ENCODE results near the gene BAAT. TPM values are rescaled to one million over a fixed set of nuclear protein-coding genes. Genes with fewer than 3 reads are reported as not detected.
"Not testable (repeated sequence)": the region's sequence is repeated elsewhere in the genome, so short reads cannot be mapped to it uniquely, and the experiment has no call there.

The BAAT gene
- 0.22 TPM for total RNA-seq
- long read RNA-seq, partial matches to known transcripts, result 0 of 1 reads
- long read RNA-seq, other reads (novel, unspliced or antisense), result 1 of 1 reads

DNA sequence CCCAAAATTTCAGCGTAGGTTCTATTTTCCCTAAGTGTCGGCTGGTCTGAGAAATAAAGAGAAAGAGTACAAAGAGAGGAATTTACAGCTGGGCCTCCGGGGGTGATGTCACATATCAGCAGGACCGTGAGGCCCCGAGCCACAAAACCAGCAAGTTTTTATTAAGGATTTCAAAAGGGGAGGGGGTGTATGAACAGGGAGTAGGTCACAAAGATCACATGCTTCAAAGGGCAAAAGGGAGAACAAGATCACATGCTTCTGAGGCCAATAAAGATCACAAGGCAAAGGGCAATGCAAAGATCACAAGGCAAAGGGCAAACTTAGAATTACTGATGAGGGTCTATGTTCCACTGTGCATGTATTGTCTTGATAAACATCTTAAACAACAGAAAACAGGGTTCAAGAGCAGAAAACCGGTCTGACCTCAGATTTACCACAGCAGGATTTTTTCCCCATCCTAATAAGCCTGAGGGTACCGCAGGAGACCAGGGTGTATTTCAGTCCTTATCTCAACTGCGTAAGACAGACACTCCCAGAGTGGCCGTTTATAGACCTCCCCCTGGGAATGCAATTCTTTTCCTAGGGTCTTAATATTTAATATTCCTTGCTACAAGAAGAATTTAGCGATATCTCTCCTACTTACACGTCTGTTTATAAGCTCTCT is at the start of gene BAAT:
BAAT (minus strand) TSS at position 134 of the 664 bp plus-strand sequence. CDS start 13,602 bp downstream, outside the sequence.
- intact Hi-C loops (cut with DNase I), result not testable (repeated sequence)

DNA sequence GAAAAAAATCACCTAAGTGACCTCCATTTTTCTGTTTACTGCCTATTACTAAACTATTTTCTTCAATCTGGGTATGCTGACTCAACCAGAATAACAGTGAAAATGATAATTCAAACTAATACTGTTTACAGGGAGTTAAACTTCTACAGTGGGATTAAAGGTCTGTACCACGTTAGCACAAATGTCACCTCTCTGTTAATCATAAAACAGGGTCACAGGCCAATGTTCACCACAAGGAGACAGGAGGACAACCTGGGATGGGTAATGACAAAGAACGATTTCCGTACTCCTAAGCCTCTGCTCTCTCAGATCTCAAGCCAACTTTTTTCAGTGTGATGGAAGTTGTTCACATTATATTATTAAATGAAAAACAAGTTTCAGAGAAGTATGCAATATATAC is 48.4 kb upstream of the BAAT start:
- intact Hi-C loops (cut with DNase I), result no loop called here
- DNase-seq (ENCODE audit: low spot score), result no peak

More for the DNA sequence above, at the start of gene BAAT:
- not testable (repeated sequence) for DNase-seq (ENCODE audit: low spot score)

DNA sequence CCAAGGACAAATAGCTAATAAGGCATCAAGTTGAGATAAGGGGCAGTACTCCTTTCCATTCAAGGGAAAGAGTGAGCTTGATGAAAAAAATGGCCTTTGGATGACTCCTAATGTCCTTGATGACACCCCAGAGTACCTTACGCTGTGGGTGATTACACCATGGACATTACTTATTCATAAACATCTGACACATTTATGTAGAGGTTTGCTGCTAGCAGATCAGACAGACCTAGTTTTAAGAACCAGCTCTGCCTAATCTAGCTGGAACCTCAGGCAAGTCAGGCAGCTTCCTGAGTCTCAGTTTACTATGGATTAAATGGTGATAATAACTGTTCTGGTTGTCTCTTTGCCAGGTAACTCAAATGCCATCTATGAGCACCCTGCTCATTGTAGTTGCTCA is 47.9 kb upstream of the BAAT start:
- intact Hi-C loops (cut with DNase I), result no loop called here
- no peak for DNase-seq (ENCODE audit: low spot score)

DNA sequence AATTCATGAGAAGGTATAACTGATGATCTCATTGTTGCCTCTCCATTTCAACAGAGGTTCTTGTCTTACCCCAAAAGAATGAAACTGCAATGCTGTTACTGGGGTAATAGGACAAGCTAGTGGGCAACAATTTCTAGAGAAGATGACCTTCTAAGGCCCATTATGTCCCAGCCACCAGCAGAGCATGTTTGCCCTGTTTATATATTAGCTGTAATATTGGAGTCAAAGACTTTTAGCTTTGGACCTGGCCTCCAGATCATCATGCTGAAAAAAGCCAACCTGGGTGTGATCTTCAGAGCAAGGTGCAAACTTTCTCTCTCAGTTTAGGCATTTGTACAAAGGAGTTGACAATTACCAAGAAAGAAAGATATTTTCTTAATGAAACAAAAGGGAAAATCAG is 47.4 kb upstream of the BAAT start:
- intact Hi-C loops (cut with DNase I), result no loop called here
- DNase-seq (ENCODE audit: low spot score), result no peak

DNA sequence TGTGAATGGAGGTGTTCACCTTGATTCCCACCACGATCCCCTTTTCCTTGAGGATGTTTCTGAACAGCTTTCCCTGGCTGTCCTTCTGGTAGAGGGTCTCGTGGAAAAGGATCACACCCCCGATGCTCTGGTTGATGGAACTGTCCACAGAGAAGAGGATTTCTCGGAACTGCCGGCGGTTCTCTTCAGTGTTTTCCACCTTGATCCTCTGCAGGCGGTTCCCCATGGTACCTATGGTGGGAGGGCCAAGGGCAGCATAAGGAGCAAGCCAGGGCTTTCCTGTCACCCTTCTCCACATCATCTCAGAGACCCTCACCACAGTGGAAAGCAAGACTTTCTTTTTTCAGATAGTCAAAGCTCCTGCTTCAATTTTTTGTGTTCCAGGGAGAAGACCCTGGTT is 44.9 kb upstream of the BAAT start:
- intact Hi-C loops (cut with DNase I), result no loop called here
- no peak for DNase-seq (ENCODE audit: low spot score)

DNA sequence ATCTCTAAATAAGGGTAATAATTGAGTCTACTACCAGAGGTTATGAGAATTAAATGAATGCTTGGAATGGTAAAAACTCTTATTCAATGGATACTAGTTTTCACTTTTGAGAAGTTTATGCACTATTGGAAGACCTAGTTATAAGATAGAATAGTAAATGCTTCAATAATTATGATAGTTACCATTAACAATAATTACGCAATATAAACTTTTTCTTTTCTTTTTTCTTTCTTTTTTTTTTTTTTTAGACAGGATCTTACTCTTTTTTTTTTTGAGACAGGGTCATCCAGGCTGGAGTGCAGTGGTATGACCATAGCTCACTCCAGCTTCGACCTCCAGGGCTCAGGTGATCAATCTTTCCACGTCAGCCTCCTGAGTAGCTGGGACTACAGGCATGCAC is 44.1 kb upstream of the BAAT start:
- intact Hi-C loops (cut with DNase I), result no loop called here
- DNase-seq (ENCODE audit: low spot score), result no peak

DNA sequence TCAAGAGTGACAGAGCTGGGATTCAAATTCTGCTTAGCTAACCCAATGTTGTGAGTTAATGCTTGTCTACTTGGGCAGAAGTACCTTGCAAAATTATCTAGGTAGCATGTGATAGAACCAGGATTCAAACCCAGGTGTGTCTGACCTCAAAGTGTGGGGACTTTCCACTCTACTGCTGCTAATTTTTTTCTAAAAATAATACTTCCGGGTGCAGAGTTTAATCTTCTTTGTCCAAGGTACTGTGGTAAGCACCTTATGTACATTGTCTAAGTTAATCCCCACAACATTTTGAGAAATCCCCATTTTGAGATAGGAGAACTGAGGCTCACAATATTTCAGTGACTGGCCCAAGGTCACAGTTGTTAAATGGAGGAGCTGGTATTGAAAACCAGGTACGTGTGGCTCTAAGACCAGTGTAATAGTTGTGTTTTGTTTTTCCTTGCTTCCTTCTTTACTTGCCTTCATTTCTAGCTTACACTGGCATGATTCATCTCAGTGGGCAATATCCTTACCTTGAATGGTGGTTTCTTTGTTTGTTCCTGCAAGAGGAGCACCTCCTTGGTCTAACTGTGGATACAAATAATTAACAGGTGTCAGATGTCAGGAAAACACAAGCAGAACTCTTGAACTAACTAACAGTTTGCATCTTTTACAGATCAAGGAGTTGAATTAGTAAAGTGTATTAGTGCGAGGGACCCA is 43.3 kb upstream of the BAAT start:
- DNase-seq (ENCODE audit: low spot score), result no peak

DNA sequence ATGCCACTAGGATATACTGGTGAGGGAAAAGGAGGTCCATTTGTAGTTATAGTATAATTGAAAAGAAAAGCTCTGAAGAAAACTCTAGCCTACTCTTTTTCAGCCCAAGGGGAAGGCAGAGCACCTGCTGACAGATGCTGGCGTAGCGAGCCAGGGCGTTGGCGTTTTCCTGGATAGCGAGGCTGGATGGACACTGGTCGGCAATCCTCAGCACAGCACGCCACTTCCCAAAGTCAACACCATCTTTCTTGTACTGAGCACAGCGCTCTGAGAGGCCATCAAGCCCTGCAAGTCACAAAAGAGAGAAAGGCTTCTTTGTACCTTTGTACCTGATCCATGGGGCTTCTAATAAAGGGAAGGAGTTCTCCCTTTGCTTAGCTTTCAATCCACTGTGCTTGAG is 42.6 kb upstream of the BAAT start:
- DNase-seq (ENCODE audit: low spot score), result no peak
- intact Hi-C loops (cut with DNase I), result no loop called here

More for the DNA sequence above, 43.3 kb upstream of the BAAT start:
- intact Hi-C loops (cut with DNase I), result no loop called here

DNA sequence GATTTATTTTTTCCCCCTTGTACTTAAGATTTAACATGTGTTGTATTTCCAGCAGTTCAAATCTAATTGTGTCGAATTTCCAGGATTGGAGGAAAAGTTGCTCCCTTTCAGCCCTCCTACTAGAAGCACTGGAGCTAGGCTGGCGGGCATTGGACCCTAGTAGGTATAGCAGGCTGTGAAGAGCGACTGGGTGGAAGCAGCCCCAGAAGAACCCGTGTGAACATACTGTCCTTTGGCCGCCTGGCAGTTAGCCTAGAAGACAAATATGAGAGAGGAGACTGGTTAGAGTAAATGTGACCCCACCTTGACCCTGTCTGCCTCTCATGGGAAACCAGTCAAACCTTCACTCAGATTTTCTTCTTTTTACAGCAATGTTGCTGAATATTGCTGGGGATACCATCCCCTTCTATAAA is 36.9 kb upstream of the BAAT start:
- intact Hi-C loops (cut with DNase I), result no loop called here
- no peak for DNase-seq (ENCODE audit: low spot score)

DNA sequence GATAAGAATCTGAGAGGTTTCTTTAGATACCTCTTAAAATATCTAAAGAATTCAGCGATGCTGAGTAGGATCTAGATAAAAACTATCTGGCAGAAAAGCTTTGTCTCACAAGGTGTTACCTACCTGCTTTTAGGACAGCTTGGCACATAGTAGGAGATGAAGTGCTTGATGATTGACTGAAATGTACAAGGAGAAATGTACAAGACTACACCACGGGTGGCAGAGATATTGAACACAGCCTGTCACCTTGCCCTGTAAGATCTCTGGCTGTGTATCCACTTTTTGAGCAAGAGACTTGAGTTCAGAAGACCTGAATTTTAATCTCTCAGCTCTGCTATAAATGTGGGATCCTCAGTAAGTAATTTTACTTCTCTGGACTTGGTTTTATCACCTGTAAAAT is 35.1 kb upstream of the BAAT start:
- no peak for DNase-seq (ENCODE audit: low spot score)
- intact Hi-C loops (cut with DNase I), result no loop called here

DNA sequence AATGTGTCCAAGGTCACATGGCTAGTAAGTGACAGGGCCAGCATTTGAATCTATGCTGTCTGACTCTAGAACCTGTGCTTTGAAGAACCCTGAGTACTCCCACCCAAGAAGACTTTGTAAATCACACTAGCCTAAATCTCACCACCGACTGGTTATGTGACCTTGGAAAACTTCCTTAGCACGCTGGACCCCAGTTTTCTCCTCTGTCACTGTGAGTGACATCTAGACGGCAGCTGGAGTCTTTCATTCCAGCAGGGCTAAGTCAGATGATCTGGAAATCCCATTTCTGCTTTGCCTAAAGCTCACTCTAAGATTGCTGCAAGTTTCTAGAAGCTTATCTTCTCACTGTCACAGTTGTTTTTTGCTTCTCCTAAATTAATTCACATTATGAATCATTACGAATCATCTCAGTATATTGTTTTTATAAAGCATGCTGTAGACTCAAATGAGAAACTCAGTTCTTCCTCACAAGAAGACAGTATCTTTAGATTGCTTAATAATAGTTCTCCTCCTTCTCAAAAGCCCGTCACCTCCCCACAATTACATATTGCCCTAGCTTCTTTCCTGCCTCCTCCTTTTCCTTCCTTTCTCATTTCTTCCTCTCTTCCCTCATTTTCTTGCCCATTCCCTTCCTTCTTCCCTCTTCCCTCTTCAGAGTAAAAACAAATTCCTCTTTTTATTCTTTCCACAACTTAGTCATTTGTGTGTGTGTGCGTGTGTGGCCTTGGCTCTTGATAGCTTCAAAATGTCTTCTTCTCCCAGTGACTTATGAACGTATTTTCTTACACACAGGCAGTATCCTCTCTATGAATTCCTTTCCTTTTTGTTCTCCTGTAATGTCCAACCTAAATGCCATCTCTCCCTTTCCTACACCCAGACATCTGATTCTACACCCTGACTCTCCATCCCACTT is 34.0 kb upstream of the BAAT start:
- no peak for DNase-seq (ENCODE audit: low spot score)
- intact Hi-C loops (cut with DNase I), result no loop called here

DNA sequence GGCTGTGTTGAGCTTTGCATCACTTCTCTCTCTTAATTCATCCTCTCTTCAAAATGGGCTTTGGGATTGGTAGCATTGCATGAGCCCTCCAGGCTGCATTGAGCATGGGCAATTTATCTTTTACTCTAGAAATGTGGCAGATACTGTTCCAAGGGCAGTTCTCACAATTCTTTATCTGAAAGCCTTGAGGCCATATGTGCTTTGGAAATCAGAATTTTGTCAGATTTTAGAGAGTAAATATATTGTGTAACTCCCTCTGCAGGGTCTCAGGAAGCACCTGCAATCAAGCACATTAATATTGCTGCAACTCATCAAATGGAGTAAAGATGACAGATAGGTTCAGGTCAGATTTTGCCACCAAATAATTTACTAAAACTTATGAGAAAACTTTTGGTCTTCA is 33.2 kb upstream of the BAAT start:
- intact Hi-C loops (cut with DNase I), result no loop called here
- no peak for DNase-seq (ENCODE audit: low spot score)

DNA sequence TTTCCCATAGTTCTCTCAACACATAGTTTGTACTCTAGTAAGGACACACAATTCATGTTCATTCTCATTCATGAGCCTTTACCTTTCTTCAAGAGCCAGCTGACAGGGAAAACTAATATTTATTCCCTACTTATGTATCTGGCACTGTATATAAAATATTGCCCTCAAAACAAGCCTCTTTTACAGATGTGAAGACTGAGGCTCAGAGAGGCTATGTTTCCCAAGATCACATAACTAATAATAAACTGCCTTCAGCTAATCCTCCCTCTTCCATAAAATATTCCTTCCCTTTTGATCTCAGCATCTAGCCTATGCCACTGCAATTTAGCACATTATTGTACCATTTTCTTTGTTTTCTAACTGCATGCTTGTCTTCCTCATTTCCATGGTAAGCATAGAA is 32.6 kb upstream of the BAAT start:
- intact Hi-C loops (cut with DNase I), result no loop called here
- DNase-seq (ENCODE audit: low spot score), result no peak

DNA sequence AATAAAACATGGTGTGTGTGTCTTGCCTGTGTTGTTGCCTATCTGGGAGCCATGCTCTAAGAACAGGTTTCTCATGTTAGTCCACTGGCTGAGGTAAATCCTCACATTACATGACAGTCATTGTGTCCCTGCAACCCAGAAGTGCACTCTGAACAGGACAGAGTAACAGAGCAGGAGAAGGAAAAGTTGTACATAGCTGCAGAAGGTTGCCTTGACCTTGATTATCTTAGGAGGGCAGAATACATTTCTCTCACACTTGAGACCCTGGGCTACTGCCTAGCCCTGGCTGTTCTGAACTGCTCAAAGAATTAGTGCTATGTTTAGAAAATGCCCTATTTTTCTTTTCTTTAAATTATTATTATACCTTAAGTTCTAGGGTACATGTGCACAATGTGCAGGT is 30.8 kb upstream of the BAAT start:
- intact Hi-C loops (cut with DNase I), result no loop called here
- no peak for DNase-seq (ENCODE audit: low spot score)

DNA sequence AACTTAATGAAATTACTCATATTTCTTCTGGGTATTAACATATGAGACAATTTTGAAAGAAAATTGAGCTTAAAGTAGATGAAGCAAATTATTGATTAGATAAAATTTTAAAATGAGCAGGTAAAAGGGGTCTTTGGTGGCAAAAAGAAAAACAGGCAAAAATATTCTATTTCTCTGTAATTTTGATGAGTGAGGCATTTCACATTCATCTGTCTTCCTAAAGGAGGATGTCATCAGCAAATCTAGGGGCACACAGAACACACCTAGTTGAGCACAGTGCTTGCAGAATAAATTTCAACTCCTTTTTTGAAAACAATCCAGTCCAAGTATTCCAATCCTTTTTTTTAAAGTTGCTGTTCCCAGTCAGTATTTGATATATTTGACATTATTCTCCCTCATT is 30.0 kb upstream of the BAAT start:
- no peak for DNase-seq (ENCODE audit: low spot score)
- intact Hi-C loops (cut with DNase I), result no loop called here

DNA sequence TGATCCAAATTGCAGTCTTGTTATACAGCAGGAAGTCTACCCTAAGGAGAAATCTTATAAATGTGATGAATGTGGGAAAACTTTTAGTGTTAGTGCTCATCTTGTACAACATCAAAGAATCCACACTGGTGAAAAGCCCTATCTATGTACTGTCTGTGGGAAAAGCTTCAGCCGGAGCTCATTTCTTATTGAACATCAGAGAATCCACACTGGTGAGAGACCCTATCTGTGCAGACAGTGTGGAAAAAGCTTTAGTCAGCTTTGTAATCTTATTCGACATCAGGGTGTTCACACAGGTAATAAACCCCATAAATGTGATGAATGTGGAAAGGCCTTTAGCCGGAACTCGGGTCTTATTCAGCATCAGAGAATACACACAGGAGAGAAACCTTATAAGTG is 24.3 kb upstream of the BAAT start:
- intact Hi-C loops (cut with DNase I), result no loop called here
- DNase-seq (ENCODE audit: low spot score), result no peak

DNA sequence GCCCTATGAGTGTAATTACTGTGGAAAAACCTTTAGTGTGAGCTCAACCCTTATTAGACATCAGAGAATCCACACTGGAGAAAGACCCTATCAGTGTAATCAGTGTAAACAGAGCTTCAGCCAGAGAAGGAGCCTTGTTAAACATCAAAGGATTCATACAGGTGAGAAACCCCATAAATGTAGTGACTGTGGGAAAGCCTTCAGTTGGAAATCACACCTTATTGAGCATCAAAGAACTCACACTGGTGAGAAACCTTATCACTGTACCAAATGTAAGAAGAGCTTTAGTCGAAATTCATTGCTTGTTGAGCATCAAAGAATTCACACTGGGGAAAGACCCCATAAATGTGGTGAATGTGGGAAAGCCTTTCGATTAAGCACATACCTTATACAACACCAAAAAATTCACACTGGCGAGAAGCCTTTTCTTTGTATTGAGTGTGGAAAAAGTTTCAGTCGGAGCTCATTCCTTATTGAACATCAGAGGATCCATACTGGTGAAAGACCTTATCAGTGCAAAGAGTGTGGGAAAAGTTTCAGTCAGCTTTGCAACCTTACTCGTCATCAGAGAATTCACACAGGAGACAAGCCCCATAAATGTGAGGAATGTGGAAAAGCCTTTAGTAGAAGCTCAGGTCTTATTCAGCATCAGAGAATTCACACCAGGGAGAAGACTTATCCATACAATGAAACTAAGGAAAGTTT is 23.7 kb upstream of the BAAT start:
- intact Hi-C loops (cut with DNase I), result no loop called here
- DNase-seq (ENCODE audit: low spot score), result no peak

DNA sequence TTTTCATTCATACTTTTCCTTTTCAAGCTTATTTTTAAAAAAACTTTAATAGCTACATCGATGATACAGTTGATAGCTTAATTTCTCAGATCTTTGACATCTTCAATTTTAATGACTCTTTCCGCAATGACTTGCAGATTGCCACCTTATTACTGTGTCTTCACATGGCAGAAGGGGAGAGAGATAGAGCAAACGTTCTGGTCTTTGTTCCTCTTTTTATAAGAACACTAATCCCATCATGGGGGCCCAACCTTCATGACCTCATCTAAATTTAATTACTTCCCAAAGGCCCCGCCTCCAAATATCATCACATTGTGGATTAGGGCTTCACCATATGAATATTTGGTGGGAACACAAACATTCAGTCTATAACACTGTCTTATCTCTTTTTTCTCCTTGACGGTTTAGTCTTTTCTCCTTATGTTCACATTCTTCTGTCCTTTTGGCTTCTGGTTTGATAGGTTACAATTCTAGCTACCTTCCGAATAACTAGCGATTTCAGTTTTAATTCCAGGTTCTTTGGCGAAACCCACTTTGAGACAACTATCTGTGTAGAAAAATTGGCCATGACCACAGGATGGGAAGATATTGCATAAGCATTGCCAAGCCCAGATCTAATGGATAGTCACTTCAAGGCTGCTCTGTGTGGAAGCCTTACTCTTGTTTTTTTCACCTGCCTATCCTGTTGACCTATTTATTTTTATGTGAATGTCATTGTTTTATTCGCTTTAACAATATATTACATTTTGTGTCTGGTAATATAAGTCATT is 18.9 kb upstream of the BAAT start:
- DNase-seq (ENCODE audit: low spot score), result no peak
- intact Hi-C loops (cut with DNase I), result no loop called here

DNA sequence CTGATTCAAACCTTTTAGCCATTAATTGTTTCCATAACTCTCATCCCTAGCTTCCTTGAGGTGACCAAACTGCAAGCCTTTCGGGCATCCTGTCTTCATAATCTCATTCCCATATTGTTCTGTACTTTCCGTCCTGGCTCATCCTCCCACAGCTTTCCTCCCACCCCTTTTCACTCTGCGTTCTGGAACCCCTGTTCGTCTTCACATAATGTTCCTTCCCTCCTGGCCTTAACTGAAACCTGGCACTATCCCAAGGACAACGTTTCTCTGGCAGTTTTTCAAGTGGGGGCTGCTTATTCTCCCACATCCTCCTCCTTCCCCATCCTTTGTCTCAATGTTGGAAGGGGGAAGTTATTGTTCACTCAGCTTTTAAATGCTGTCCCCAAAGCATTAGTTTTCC is 15.3 kb upstream of the BAAT start:
- no peak for DNase-seq (ENCODE audit: low spot score)
- intact Hi-C loops (cut with DNase I), result no loop called here
